Cortex of kidney (tissue), 1 donor: ENCODE data around the gene ZNF622.

Experiments
- DNase-seq: peaks from one replicate; lab custom pipeline; 2025; lab: John Stamatoyannopoulos, UW

ZNF622 gene

GRCh38 chr5:16465544-16466432 is at the start of gene ZNF622:
Gene ZNF622 (minus strand): TSS chr5:16465800. CDS start chr5:16465665, 135 bp downstream.
- peak; percentile 33 for DNase-seq

GRCh38 chr5:16510098-16510497 is 44.5 kb upstream of the ZNF622 start:
- no peak for DNase-seq

- no peak for DNase-seq
These were observed 43.3 kb upstream of the ZNF622 start for GRCh38 chr5:16508730-16509531.

GRCh38 chr5:16507716-16508115 is 42.1 kb upstream of the ZNF622 start:
- no peak for DNase-seq

- no peak for DNase-seq
These were observed 40.3 kb upstream of the ZNF622 start for GRCh38 chr5:16505904-16506303.

- DNase-seq: no peak
These were observed 39.7 kb upstream of the ZNF622 start for GRCh38 chr5:16505140-16505891.

GRCh38 chr5:16504571-16504970 is 39.0 kb upstream of the ZNF622 start:
- no peak for DNase-seq

- DNase-seq: no peak
These were observed 37.3 kb upstream of the ZNF622 start for GRCh38 chr5:16502866-16503265.

GRCh38 chr5:16500024-16500423 is 34.4 kb upstream of the ZNF622 start:
- DNase-seq: no peak

GRCh38 chr5:16497546-16497945 is 31.9 kb upstream of the ZNF622 start:
- DNase-seq: no peak

GRCh38 chr5:16493261-16493660 is 27.7 kb upstream of the ZNF622 start:
- no peak for DNase-seq

- DNase-seq: no peak
These were observed 27.0 kb upstream of the ZNF622 start for GRCh38 chr5:16492398-16493140.

GRCh38 chr5:16490911-16491310 is 25.3 kb upstream of the ZNF622 start:
- no peak for DNase-seq

- DNase-seq: no peak
These were observed 23.8 kb upstream of the ZNF622 start for GRCh38 chr5:16489322-16489791.

GRCh38 chr5:16487456-16487855 is 21.9 kb upstream of the ZNF622 start:
- no peak for DNase-seq

GRCh38 chr5:16486711-16487111 is 21.1 kb upstream of the ZNF622 start:
- DNase-seq: no peak

- DNase-seq: no peak
These were observed 20.1 kb upstream of the ZNF622 start for GRCh38 chr5:16485656-16486055.

GRCh38 chr5:16484081-16484480 is 18.5 kb upstream of the ZNF622 start:
- no peak for DNase-seq

GRCh38 chr5:16483361-16483760 is 17.8 kb upstream of the ZNF622 start:
- no peak for DNase-seq

GRCh38 chr5:16482891-16483290 is 17.3 kb upstream of the ZNF622 start:
- DNase-seq: no peak

- no peak for DNase-seq
These were observed 15.4 kb upstream of the ZNF622 start for GRCh38 chr5:16480821-16481538.
